ENCODE results near the gene THAP11. TPM values are rescaled to one million over a fixed set of nuclear protein-coding genes. Genes with fewer than 3 reads are reported as not detected.
A peak's percentile ranks its signal among the peaks of the same experiment; 100 is the strongest.

The THAP11 gene
- total and polyA plus RNA-seq, 2 of the 13 experiments (the other 11 are each of a cell fraction or from before 2014, with no cell fraction given): 44.2 to 53.4 TPM

DNA sequence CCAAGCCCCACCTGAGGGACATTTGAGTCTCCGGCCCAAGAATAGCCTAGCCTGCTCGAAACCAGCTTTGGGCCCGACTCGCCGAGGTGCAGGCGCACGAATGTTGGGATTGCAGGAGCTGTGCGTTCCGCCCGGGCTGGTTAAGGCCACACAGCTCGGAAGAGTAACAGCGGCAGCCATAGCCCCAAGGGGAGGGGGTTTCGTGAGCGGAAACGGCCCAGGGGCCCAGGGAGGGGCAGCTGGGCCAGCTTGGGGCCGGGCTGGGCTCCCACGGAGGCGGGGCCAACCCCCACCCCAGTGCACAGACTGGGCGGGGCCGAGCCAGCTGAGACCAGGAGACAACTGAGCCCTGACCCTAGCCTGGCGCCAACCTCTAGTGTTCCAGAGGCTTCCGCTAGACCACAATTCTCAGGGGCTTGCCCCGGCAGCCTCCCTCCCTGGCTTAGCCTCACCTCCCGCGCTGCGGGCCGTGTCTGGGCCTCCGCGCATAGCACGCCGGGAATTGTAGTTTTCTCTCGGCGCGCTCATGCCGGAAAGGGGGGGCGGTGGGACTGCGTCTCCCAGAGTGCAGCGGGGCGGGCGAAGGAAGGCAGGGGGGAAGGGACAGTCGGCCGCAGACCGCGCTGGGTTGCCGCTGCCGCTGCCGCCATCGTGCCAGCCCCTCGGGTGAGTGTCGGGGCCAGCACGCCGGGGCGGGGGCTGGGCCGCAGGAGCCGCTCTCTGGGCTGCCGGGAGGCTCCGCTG, 4.4 kb downstream of the THAP11 start, which contains the start of gene NUTF2 (continued):
- TF ChIP-seq, protein P1, sequence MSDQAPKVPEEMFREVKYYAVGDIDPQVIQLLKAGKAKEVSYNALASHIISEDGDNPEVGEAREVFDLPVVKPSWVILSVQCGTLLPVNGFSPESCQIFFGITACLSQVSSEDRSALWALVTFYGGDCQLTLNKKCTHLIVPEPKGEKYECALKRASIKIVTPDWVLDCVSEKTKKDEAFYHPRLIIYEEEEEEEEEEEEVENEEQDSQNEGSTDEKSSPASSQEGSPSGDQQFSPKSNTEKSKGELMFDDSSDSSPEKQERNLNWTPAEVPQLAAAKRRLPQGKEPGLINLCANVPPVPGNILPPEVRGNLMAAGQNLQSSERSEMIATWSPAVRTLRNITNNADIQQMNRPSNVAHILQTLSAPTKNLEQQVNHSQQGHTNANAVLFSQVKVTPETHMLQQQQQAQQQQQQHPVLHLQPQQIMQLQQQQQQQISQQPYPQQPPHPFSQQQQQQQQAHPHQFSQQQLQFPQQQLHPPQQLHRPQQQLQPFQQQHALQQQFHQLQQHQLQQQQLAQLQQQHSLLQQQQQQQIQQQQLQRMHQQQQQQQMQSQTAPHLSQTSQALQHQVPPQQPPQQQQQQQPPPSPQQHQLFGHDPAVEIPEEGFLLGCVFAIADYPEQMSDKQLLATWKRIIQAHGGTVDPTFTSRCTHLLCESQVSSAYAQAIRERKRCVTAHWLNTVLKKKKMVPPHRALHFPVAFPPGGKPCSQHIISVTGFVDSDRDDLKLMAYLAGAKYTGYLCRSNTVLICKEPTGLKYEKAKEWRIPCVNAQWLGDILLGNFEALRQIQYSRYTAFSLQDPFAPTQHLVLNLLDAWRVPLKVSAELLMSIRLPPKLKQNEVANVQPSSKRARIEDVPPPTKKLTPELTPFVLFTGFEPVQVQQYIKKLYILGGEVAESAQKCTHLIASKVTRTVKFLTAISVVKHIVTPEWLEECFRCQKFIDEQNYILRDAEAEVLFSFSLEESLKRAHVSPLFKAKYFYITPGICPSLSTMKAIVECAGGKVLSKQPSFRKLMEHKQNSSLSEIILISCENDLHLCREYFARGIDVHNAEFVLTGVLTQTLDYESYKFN (CRISPR knock-in tag; conservative IDR thresholded peaks at IDR 0.05): peak; percentile 92
- TF ChIP-seq HDAC6 (IDR thresholded peaks at IDR 0.05; ENCODE audit: low read depth, low read length): no peak
- peak; percentile 66 for TF ChIP-seq PHF20 (CRISPR knock-in tag; IDR thresholded peaks at IDR 0.05)
- no peak for TF ChIP-seq ZNF577 (CRISPR knock-in tag; IDR thresholded peaks at IDR 0.05; ENCODE audit: borderline replicate concordance, low read depth)
- peak; percentile 78; the same call in 1 of the 2 replicates for TF ChIP-seq ZFP36L1 (CRISPR knock-in tag; IDR thresholded peaks at IDR 0.05)
- TF ChIP-seq ATF1 (CRISPR knock-in tag; IDR thresholded peaks at IDR 0.05): peak; percentile 56; the same call in 1 of the 2 replicates
- no peak for TF ChIP-seq ZNF720 (CRISPR knock-in tag; IDR thresholded peaks at IDR 0.05)
- TF ChIP-seq ZNF572 (CRISPR knock-in tag; IDR thresholded peaks at IDR 0.05): peak; percentile 94; the same call in 1 of the 2 replicates
- TF ChIP-seq, protein P2, sequence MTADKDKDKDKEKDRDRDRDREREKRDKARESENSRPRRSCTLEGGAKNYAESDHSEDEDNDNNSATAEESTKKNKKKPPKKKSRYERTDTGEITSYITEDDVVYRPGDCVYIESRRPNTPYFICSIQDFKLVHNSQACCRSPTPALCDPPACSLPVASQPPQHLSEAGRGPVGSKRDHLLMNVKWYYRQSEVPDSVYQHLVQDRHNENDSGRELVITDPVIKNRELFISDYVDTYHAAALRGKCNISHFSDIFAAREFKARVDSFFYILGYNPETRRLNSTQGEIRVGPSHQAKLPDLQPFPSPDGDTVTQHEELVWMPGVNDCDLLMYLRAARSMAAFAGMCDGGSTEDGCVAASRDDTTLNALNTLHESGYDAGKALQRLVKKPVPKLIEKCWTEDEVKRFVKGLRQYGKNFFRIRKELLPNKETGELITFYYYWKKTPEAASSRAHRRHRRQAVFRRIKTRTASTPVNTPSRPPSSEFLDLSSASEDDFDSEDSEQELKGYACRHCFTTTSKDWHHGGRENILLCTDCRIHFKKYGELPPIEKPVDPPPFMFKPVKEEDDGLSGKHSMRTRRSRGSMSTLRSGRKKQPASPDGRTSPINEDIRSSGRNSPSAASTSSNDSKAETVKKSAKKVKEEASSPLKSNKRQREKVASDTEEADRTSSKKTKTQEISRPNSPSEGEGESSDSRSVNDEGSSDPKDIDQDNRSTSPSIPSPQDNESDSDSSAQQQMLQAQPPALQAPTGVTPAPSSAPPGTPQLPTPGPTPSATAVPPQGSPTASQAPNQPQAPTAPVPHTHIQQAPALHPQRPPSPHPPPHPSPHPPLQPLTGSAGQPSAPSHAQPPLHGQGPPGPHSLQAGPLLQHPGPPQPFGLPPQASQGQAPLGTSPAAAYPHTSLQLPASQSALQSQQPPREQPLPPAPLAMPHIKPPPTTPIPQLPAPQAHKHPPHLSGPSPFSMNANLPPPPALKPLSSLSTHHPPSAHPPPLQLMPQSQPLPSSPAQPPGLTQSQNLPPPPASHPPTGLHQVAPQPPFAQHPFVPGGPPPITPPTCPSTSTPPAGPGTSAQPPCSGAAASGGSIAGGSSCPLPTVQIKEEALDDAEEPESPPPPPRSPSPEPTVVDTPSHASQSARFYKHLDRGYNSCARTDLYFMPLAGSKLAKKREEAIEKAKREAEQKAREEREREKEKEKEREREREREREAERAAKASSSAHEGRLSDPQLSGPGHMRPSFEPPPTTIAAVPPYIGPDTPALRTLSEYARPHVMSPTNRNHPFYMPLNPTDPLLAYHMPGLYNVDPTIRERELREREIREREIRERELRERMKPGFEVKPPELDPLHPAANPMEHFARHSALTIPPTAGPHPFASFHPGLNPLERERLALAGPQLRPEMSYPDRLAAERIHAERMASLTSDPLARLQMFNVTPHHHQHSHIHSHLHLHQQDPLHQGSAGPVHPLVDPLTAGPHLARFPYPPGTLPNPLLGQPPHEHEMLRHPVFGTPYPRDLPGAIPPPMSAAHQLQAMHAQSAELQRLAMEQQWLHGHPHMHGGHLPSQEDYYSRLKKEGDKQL (CRISPR knock-in tag; IDR thresholded peaks at IDR 0.05; ENCODE audit: low read depth): no peak
- TF ChIP-seq AGO1 (IDR thresholded peaks at IDR 0.05; ENCODE audit: low read depth, low read length, poor library complexity, severe bottlenecking): peak; percentile 90
- peak; percentile 97 for TF ChIP-seq CREM (IDR thresholded peaks at IDR 0.05)
- TF ChIP-seq CREM (CRISPR knock-in tag; IDR thresholded peaks at IDR 0.05): no peak
- TF ChIP-seq, protein P3, sequence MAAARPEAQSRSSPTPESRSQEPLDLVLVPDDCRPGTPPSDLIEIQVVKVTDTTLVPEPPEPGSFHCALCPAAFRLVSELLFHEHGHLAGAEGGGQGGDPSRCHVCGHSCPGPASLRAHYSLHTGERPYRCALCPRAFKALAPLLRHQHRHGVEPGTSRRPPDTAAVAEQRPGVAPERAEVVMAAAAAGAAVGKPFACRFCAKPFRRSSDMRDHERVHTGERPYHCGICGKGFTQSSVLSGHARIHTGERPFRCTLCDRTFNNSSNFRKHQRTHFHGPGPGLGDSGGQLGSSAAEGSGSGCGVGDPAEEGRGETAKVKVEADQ (CRISPR knock-in tag; IDR thresholded peaks at IDR 0.05; ENCODE audit: borderline replicate concordance): 0 out of 2 replicates have a peak, but pooled peaks have one; percentile 69
- TF ChIP-seq, protein P4, sequence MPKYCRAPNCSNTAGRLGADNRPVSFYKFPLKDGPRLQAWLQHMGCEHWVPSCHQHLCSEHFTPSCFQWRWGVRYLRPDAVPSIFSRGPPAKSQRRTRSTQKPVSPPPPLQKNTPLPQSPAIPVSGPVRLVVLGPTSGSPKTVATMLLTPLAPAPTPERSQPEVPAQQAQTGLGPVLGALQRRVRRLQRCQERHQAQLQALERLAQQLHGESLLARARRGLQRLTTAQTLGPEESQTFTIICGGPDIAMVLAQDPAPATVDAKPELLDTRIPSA (CRISPR knock-in tag; IDR thresholded peaks at IDR 0.05; ENCODE audit: borderline replicate concordance): no peak; the same call in 1 of the 2 replicates
- TF ChIP-seq, protein P5, sequence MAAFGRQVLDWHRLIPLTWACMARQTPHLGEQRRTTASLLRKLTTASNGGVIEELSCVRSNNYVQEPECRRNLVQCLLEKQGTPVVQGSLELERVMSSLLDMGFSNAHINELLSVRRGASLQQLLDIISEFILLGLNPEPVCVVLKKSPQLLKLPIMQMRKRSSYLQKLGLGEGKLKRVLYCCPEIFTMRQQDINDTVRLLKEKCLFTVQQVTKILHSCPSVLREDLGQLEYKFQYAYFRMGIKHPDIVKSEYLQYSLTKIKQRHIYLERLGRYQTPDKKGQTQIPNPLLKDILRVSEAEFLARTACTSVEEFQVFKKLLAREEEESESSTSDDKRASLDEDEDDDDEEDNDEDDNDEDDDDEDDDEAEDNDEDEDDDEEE (CRISPR knock-in tag; IDR thresholded peaks at IDR 0.05): peak; percentile 82; the same call in 1 of the 2 replicates
- TF ChIP-seq TBP (CRISPR knock-in tag; IDR thresholded peaks at IDR 0.05): peak; percentile 30
- TF ChIP-seq RARA (CRISPR knock-in tag; IDR thresholded peaks at IDR 0.05): peak; percentile 81

All from HepG2 (cell line).